Mesenteric fat pad (tissue), 1 donor: ENCODE data around the gene KXD1. TPM values are rescaled to one million over a fixed set of nuclear protein-coding genes. Genes with fewer than 3 reads are reported as not detected.
"Not testable (repeated sequence)": the region's sequence is repeated elsewhere in the genome, so short reads cannot be mapped to it uniquely, and the experiment has no call there.

Experiments
- DNase-seq: peaks from one replicate; pipeline ENCODE4 v3.0.0-alpha.2; 2020; ENCODE audit warnings: low spot score
- total RNA-seq: library from RNA; stranded (reverse); fragmentation: NEBNext Ultra II Directional; extraction: Animal tissue kit (Norgen Biotek cat#: 25700); gene quantifications from one replicate; pipeline ENCODE4 v1.2.1, GENCODE V29; 2021
- donor health status: DM: yes; HTN: yes; CAD: no.

Gene KXD1
- total RNA-seq, 1 donor from 2014 or later = 90.9 TPM

DNA sequence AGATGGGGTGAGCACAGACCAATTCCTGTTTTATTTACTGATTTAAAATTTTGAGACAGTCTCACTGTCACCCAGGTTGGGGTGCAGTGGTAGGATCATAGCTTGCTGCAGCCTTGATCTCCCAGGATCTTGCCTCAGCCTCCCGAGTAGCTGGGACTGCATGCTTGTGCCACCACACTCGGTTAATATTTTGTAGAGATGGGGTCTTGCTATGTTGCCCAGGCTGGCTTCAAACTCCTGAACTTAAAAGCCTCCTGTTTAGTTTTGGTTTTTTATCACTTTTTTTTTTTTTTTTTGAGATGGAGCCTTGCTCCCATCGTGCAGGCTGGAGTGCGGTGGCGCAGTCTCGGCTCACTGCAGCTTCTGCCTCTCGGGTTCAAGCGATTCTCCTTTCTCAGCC lies 18.7 kb downstream of the KXD1 start:
- DNase-seq = no peak

DNA sequence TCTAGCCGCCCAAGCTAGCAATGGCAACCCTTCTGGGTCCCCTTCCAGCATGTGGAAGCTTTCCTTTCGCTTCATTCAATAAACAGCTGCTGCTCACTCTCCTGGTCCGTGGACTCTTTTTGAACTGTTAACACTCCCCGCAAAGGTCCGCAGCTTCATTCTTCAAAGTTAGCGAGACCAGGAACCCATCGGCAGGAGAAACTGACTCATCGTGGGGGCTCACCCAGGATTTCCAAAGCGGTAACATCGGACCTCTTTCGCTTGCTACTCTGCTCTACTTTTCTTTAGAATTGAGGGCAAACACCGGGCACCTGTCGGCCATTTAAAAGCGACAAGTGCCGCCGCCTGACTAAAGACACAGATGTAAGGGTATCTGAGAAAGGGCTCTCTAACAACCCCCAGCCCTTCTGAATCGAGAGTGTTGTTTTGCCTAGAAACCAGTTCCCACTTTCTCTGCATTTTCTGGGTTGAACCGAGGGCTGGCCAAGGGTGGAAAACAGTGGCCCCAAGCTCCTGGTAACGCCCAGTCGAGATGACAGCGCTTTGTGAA lies 19.8 kb downstream of the KXD1 start:
- no peak for DNase-seq

DNA sequence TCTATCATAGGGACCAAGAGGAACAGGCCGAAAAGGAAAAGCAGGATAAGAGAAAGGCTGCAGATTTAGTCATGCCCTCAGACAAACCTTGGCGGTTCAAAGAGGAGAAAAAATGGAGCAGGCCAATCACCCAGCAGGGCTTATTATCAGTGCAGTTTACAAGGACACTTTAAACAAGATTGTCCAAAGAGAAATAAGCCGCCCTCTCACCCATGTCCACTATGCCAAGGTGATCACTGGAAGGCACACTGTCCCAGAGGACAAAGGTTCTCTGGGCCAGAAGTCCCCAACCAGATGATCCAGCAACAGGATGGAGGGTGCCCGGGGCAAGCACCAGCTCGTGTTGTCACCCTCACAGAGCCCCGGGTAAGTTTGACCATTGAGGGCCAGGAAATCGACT lies 22.6 kb downstream of the KXD1 start:
- DNase-seq = no peak

GRCh38 chr19:18586306-18586705 lies 28.6 kb downstream of the KXD1 start:
- no peak for DNase-seq

GRCh38 chr19:18587561-18587960 lies 29.9 kb downstream of the KXD1 start:
- no peak for DNase-seq

- DNase-seq = no peak
These were observed 30.4 kb downstream of the KXD1 start for GRCh38 chr19:18587962-18588610.

- DNase-seq = peak; percentile 94
These were observed 31.1 kb downstream of the KXD1 start, which contains the start of gene REX1BD for GRCh38 chr19:18588611-18589379. TSS of gene REX1BD (plus strand) at chr19:18588798. CDS start at chr19:18588802, 4 bp downstream.

GRCh38 chr19:18589380-18590272 lies 32.0 kb downstream of the KXD1 start:
- DNase-seq = no peak

DNA sequence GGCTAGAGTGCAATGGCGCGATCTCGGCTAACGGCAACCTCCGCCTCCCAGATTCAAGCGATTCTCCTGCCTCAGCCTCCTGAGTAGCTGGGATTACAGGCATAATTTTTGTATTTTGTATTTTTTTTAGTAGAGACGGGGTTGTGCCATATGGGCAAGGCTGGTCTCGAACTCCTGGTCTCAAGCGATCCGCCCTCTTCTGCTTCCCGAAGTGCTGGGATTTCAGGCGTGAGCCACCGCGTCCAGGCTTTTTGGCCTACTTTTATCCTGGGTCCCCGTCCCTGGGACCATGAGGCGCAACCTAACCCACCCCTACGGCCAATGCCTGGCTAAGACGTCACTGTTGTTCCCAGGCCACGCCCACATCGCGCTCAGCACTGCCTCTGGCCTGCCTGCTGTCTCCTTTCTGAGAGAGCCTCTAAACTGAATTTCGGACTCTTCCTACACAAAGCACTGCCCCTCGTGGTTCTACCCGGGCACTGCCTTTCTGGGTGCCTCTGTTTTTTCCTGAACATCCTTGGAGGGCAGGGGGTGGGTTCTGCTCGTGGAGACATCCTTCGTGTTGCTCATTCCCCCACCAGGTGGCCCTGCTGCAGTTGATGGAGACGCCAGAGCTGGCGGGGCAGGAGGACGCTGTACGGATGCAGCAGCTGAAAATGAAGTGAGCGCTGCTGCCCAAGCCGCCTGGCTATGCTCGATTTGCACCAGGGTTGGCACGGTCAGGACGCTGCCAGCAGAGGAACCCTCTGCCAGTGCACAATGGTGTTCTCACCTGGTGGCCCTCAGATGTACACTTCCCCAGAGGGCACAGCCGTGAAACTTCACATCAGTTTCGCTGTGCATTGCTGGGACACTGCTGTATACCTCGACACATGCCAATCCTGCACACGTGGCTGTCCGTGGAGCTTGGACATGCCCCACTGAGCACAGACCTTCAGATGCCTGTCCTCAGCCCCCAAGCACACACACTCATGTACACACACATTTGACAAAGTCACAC lies 32.9 kb downstream of the KXD1 start:
- no peak for DNase-seq

GRCh38 chr19:18591735-18592385 lies 34.2 kb downstream of the KXD1 start:
- no peak for DNase-seq

- not testable (repeated sequence) for DNase-seq
These were observed 35.1 kb downstream of the KXD1 start for GRCh38 chr19:18592732-18593131.

DNA sequence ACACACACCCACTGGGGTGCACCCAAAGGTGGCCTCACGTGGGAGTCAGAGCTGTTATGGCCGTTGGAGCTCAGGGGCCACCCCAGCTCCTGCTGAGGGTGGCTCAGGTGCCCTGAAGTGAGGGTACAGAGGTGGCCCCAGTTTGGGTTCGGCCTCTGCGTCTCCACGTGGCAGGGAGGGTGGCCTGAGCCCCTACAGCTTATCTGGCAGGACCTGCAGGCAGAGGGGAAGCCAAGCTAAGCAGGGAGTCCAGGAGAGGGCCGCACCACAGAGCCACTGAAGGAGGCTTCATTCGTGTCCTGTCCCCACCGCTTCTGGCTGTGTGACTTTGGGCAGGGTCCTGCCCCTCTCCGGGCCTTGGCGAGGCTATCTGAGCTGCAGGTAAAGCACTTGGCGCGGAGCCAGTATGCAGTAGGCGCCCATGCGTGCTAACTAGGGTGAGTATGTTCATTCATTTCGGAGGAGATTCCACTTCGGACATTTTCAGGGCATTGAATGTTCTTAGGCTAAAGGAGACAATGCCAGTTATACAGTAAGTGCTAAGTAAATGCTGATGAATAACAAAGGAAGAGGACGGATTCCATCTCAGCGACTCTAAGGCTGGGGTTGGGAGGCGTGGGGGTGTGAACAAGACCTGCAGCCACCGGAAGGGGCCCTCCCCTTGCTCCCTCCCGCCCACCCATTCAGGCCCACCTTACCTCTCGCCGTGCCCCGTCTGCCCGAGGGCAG lies 35.9 kb downstream of the KXD1 start:
- no peak for DNase-seq

- peak; percentile 93 for DNase-seq
These were observed 36.6 kb downstream of the KXD1 start for GRCh38 chr19:18594096-18594823.

- DNase-seq = no peak
These were observed 37.2 kb downstream of the KXD1 start for GRCh38 chr19:18594824-18595373.

DNA sequence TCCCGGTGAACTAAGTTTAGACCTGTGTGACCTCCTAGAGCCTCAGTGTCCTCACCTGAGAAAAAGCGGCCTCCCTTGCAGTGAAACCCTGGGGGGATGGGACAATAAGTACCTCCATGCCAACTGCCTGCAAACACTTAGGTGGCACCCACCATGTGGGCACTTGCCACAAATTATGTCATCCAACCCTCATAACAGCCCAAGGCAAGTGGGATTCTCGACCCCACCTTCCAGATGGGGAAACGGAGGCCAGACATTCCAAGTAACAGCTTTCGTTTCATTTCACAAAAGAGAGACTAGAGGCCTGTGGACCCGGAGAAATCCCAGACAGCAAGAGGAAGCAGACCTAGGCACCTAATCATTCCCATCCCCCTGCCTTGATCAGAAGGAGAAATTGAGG lies 37.8 kb downstream of the KXD1 start:
- no peak for DNase-seq

- no peak for DNase-seq
These were observed 39.1 kb downstream of the KXD1 start for GRCh38 chr19:18596752-18597157.

DNA sequence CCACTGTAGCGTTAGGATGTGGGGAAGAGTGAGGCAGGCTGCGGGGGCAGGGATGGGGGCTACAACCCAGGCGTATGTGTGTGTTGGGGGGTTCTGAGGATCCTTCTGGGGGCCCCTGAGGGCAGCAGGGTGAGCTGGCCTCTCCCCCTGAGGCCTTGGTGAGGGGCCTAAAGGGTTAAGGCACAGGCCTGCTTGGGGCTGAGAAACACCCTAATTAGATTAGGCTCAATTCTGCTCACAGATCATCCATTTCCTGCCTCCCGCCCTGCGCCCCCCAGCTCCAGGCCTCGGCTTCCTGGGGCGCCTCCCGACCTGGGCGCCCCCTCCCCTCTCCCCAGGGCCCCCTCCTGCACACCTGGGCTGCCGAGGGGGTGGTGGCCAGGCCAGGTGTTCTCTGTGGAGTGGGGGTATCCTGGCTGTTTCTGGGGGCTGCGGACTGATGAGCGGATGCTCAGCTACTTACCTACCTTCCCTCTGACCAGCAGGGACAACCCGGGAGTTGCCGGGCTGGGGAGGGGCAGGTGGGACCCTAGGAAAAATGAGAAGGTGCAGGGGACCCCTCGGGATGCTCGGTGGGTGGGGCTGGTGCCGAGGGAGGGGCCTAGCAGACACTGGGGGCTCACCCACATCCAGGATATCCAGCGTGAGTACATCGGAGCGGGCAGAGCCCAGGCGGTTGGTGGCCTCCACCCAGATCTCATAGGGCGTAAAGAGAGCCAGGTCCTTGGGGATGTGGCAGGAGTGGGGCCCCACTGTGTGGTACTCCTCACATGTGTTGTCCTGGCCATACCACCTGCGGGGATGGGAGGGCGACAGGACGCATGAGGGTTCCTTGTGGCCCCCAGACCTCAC lies 40.4 kb downstream of the KXD1 start:
- no peak for DNase-seq
